LNCAP (cell line): ENCODE data around the gene HBS1L.

Experiments used
- TF ChIP-seq, protein P1 (sequence below): fragments of 450-650 bp; IDR thresholded peaks from 2 replicates; pipeline ENCODE4 v1.5.1; 2017; ENCODE audit warnings: mild to moderate bottlenecking

HBS1L gene

GRCh38 chr6:134932535-134933470 is 121.8 kb downstream of the HBS1L start:
- TF ChIP-seq, protein P1, sequence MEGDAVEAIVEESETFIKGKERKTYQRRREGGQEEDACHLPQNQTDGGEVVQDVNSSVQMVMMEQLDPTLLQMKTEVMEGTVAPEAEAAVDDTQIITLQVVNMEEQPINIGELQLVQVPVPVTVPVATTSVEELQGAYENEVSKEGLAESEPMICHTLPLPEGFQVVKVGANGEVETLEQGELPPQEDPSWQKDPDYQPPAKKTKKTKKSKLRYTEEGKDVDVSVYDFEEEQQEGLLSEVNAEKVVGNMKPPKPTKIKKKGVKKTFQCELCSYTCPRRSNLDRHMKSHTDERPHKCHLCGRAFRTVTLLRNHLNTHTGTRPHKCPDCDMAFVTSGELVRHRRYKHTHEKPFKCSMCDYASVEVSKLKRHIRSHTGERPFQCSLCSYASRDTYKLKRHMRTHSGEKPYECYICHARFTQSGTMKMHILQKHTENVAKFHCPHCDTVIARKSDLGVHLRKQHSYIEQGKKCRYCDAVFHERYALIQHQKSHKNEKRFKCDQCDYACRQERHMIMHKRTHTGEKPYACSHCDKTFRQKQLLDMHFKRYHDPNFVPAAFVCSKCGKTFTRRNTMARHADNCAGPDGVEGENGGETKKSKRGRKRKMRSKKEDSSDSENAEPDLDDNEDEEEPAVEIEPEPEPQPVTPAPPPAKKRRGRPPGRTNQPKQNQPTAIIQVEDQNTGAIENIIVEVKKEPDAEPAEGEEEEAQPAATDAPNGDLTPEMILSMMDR, result no peak

GRCh38 chr6:134932098-134932497 is 122.5 kb downstream of the HBS1L start:
- TF ChIP-seq, protein P1, result no peak

DNA sequence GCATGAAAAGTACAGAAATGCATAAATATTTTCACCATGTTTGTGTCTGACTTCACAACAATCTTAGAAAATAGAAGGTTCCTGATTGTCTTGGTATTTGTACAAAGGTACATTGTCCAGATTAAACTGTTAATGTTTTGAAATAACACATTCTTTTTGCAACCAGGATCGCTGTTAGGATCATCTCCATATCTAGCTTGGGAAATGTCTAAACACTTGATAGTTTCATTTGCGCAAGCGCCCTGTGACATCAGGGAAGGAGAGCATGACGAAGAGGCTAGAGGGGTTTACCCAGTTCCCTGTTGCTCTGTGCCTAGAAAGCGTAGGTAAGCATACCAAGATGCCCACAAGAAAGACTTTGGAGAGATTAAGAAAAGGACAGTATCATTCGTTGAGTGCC is 124.2 kb downstream of the HBS1L start:
- TF ChIP-seq, protein P1, result no peak

- TF ChIP-seq, protein P1, result no peak
These were observed 126.3 kb downstream of the HBS1L start for GRCh38 chr6:134928151-134928900.

GRCh38 chr6:134925800-134926199 is 128.8 kb downstream of the HBS1L start:
- TF ChIP-seq, protein P1, result no peak

DNA sequence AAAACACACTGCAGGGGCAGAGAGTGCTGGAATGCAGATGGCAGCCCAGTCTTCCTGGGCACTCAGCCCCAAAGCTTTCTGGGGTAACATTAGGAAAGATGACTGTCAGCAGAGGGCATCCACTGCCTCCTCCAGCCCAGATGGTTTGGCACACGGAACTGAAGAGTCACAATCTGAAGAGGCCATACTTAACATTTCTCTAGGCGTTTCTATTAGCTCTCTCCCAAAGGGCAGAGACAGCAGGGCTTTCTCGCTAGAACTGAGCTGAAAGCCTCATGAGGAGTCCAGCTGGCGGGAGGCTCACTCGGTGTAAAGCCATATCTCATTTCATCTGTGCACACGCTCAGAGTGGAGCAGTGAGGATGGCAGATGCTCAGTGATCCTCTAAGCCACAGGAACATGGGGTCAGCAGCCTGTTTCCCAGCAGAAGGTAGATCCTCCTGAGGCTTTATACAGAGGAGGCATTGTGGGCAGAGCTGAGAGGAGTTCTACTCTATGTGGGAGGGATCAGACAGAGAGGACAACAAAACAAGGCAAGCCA is 132.8 kb downstream of the HBS1L start:
- TF ChIP-seq, protein P1, result no peak

GRCh38 chr6:134921276-134921675 is 133.3 kb downstream of the HBS1L start:
- TF ChIP-seq, protein P1, result no peak
